ENCODE results near the gene LRRC3. TPM values are rescaled to one million over a fixed set of nuclear protein-coding genes. Genes with fewer than 3 reads are reported as not detected.

The LRRC3 gene
- total RNA-seq, 1 experiment from 2014 or later: 0.40 TPM

DNA sequence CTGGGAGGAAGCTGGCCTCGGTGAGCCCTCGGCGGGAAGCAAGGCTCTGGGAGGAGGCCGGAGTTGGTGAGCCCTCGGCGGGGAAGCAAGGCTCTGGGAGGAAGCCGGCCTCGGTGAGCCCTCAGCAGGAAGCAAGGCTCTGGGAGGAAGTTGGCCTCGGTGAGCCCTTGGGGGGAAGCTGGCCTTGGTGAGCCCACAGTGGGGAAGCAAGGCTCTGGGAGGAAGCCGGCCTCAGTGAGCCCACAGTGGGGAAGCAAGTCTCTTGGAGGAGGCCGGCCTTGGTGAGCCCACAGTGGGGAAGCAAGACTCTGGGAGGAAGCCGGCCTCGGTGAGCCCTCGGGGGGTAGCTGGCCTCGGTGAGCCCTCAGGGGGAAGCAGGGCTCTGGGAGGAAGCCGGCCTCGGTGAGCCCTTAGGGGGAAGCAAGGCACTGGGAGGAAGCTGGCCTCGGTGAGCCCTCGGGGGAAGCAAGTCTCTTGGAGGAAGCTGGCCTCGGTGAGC lies 48.6 kb downstream of the LRRC3 start:
- TF ChIP-seq, protein P1, sequence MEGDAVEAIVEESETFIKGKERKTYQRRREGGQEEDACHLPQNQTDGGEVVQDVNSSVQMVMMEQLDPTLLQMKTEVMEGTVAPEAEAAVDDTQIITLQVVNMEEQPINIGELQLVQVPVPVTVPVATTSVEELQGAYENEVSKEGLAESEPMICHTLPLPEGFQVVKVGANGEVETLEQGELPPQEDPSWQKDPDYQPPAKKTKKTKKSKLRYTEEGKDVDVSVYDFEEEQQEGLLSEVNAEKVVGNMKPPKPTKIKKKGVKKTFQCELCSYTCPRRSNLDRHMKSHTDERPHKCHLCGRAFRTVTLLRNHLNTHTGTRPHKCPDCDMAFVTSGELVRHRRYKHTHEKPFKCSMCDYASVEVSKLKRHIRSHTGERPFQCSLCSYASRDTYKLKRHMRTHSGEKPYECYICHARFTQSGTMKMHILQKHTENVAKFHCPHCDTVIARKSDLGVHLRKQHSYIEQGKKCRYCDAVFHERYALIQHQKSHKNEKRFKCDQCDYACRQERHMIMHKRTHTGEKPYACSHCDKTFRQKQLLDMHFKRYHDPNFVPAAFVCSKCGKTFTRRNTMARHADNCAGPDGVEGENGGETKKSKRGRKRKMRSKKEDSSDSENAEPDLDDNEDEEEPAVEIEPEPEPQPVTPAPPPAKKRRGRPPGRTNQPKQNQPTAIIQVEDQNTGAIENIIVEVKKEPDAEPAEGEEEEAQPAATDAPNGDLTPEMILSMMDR (IDR thresholded peaks at IDR 0.05; ENCODE audit: unreplicated experiment): no peak
- intact Hi-C loops (cut with micrococcal nuclease; ENCODE audit: unreplicated experiment): no loop called here
- H3K27me3 Mint-ChIP-seq (ENCODE audit: unreplicated experiment): peaks cover 15% of the 10 kb centered on the region
- CTCF ChIA-PET: no interaction called here
- H3K4me1 Mint-ChIP-seq (ENCODE audit: low read depth, unreplicated experiment): no peaks in the 10 kb centered on the region
- H3K27ac Mint-ChIP-seq (ENCODE audit: unreplicated experiment): no peak overlapping the region
- BruUV-seq (replicated peaks): no TSS peak
- no peaks in the 10 kb centered on the region for H3K9me3 Mint-ChIP-seq (ENCODE audit: low read depth, unreplicated experiment)
- DNase-seq: no peak
- H3K4me3 Mint-ChIP-seq (ENCODE audit: low read depth, unreplicated experiment): no peak overlapping the region
- H3K36me3 Mint-ChIP-seq (ENCODE audit: insufficient read depth, unreplicated experiment): no peaks in the 10 kb centered on the region

DNA sequence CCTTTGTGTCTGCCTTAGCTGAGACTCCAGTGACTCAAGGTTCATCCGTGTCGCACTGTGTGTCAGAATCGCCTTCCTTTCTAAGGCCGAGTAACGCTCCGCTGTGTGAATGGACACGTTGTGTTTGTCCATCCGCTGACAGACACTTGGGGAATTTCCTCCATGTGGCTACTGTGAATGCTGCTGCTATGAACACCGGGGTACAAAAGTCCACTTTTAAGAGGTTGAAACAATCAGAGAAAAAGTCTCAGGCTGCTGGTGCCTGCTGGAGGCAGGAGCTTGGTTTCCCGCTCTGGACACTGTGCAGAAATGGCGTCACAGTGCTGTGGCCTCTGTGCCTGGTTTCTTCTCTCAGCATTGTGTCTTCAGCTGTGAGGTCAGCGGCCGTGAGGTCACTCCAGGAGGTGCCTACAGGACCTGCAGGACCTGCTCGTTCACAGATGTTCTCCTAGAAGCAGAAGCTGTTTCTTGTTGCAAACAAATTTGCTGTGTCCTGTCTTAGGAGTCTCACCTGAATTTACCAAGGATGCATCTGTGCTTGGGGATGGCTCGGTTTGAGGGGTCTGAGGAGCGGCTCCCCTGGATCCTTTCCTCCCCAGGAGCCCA lies 50.5 kb downstream of the LRRC3 start:
- intact Hi-C loops (cut with micrococcal nuclease; ENCODE audit: unreplicated experiment): no loop called here
- TF ChIP-seq, protein P1 (IDR thresholded peaks at IDR 0.05; ENCODE audit: unreplicated experiment): no peak
- H3K4me3 Mint-ChIP-seq (ENCODE audit: low read depth, unreplicated experiment): no peak overlapping the region
- H3K36me3 Mint-ChIP-seq (ENCODE audit: insufficient read depth, unreplicated experiment): no peaks in the 10 kb centered on the region
- H3K4me1 Mint-ChIP-seq (ENCODE audit: low read depth, unreplicated experiment): no peaks in the 10 kb centered on the region
- peaks cover 12% of the 10 kb centered on the region for H3K27me3 Mint-ChIP-seq (ENCODE audit: unreplicated experiment)
- no peak overlapping the region for H3K27ac Mint-ChIP-seq (ENCODE audit: unreplicated experiment)
- no peak for DNase-seq
- H3K9me3 Mint-ChIP-seq (ENCODE audit: low read depth, unreplicated experiment): no peaks in the 10 kb centered on the region
- CTCF ChIA-PET: interaction anchor here (1.6 kb wide), 1 partner anchor 287 kb away, joined by 3 read pairs; no protein-coding TSS in a partner anchor
- no TSS peak for BruUV-seq (replicated peaks)

DNA sequence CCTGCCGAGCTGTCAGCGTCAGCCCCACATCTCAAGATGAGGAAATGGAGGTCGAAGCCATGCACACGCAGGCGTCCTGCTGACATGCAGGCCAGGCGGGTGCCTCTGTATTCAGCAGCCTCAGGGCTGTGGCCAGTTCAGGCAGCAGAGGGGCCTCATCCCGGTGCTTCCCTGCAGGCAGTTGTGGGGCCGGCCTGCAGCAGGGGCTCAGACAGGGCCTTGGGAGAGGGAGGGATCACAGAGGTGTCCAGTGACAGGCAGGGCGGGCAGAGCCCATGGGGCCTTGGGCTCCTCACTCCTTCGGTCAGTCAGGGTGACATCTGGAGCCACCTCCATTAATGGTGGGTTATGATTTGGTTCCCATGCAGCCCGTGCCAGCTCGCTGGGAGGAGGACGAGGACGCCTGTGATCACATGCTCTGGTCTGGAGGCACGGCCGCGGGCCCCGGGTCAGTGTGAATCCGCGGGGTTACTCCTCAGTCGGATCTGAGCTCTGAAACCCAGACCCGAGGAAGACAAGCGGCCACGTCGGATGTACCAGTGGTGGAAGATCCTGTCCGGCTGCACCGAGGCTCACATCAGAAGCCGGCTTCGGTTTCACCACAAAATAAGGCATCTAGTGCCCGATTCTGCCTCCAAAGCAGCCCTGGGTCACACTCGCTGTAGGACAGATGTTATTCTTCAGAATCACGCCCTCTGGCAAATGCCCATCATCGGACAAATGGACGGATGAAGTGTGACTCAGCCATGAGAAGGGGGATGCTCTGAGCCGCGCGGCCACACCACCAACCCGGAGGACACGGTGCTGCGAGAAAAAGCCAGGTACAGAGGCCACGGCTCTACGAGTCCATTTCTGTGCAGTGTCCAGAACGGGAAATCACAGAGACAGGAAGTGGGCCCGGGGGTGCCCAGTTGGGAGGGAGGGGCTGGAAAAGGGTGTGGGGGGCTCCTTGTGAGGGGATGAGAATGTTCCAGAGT lies 51.3 kb downstream of the LRRC3 start:
- H3K27ac Mint-ChIP-seq (ENCODE audit: unreplicated experiment): no peak overlapping the region
- CTCF ChIA-PET: interaction anchor here (1.6 kb wide), 1 partner anchor 287 kb away, joined by 3 read pairs; no protein-coding TSS in a partner anchor
- intact Hi-C loops (cut with micrococcal nuclease; ENCODE audit: unreplicated experiment): no loop called here
- H3K9me3 Mint-ChIP-seq (ENCODE audit: low read depth, unreplicated experiment): no peaks in the 10 kb centered on the region
- TF ChIP-seq, protein P1 (IDR thresholded peaks at IDR 0.05; ENCODE audit: unreplicated experiment): no peak
- no peaks in the 10 kb centered on the region for H3K36me3 Mint-ChIP-seq (ENCODE audit: insufficient read depth, unreplicated experiment)
- H3K4me3 Mint-ChIP-seq (ENCODE audit: low read depth, unreplicated experiment): no peak overlapping the region
- no TSS peak for BruUV-seq (replicated peaks)
- DNase-seq: no peak
- no peaks in the 10 kb centered on the region for H3K4me1 Mint-ChIP-seq (ENCODE audit: low read depth, unreplicated experiment)
- peaks cover 19% of the 10 kb centered on the region for H3K27me3 Mint-ChIP-seq (ENCODE audit: unreplicated experiment)

DNA sequence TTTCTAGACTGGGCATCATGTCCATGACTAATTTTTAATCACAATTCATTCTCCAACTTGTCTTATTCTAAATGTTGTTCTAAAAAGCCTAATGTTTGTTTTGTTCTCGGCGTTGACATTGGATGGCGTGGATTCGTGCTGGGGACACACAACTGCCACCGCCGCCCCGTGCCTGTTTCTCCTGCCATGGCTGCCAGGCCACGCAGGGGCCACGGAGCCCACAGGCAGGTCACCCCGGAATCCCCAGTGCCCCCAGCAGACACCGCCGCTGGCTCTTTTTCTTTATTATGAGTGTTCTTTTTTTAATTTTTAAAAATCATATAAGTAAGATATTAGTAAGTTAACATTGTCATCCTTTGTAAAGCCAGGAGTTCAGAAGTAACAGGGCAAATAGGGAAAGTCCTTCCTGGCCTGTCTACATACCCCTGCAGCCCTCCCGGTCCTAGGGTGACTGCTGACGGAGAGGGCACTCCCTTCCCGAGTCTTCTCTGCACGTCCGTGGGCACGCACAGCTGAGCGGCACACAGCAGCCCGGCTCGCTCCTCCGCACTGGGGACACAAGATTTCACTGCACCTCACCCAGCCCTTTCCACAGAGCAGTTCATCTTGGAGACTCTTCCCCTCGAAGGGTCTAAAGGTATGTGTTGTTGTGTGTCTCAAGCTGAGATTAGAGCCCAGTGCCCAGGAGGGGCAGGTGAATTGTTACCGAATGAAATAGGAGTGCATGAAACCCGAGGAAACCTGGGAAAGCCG lies 52.5 kb downstream of the LRRC3 start:
- Mint-ChIP-seq H3K36me3 (ENCODE audit: insufficient read depth, unreplicated experiment) (no peaks in the 10 kb centered on the region), H3K4me1 (ENCODE audit: low read depth, unreplicated experiment) (no peaks in the 10 kb centered on the region), H3K9me3 (ENCODE audit: low read depth, unreplicated experiment) (no peaks in the 10 kb centered on the region), H3K4me3 (ENCODE audit: low read depth, unreplicated experiment) (no peak overlapping the region), H3K27ac (ENCODE audit: unreplicated experiment) (no peak overlapping the region), H3K27me3 (ENCODE audit: unreplicated experiment) (peaks cover 32% of the 10 kb centered on the region)
- CTCF ChIA-PET: no interaction called here
- no peak for DNase-seq
- intact Hi-C loops (cut with micrococcal nuclease; ENCODE audit: unreplicated experiment): no loop called here
- BruUV-seq (replicated peaks): no TSS peak
- TF ChIP-seq, protein P1 (IDR thresholded peaks at IDR 0.05; ENCODE audit: unreplicated experiment): no peak
